ENCODE measurements around the gene MPND. TPM values are rescaled to one million over a fixed set of nuclear protein-coding genes. Genes with fewer than 3 reads are reported as not detected.

Gene MPND, protein sequence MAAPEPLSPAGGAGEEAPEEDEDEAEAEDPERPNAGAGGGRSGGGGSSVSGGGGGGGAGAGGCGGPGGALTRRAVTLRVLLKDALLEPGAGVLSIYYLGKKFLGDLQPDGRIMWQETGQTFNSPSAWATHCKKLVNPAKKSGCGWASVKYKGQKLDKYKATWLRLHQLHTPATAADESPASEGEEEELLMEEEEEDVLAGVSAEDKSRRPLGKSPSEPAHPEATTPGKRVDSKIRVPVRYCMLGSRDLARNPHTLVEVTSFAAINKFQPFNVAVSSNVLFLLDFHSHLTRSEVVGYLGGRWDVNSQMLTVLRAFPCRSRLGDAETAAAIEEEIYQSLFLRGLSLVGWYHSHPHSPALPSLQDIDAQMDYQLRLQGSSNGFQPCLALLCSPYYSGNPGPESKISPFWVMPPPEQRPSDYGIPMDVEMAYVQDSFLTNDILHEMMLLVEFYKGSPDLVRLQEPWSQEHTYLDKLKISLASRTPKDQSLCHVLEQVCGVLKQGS
- total RNA-seq = 3.8 and 4.5 TPM in 2 replicates

GRCh38 chr19:4343370-4344307 lies at the start of gene MPND:
TSS of gene MPND (plus strand) at chr19:4343562. CDS start at chr19:4343594, 32 bp downstream.

DNA sequence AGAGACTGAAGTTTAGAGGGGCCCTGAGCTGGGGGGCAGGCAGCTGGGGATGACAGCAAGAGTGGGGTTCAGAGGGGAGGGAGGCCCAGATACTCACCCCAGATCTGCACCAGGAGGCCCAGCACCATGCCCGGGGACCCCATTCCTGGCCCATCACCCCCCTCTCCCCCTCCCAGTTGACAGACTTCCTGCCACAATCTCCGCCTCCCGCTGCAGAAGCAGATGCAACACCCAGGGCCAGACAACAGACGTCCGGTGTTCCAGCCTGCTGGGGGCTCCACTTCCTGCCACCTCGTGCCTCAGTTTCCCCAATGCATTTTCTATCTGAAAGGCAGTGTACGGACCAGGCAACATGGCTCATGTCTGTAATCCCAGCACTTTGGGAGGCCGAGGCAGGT lies 41.1 kb upstream of the MPND start, which contains the start of gene TMIGD2:
TMIGD2 (minus strand) TSS at position 147 of the 398 bp plus-strand sequence; CDS start at position 143, 4 bp downstream.

DNA sequence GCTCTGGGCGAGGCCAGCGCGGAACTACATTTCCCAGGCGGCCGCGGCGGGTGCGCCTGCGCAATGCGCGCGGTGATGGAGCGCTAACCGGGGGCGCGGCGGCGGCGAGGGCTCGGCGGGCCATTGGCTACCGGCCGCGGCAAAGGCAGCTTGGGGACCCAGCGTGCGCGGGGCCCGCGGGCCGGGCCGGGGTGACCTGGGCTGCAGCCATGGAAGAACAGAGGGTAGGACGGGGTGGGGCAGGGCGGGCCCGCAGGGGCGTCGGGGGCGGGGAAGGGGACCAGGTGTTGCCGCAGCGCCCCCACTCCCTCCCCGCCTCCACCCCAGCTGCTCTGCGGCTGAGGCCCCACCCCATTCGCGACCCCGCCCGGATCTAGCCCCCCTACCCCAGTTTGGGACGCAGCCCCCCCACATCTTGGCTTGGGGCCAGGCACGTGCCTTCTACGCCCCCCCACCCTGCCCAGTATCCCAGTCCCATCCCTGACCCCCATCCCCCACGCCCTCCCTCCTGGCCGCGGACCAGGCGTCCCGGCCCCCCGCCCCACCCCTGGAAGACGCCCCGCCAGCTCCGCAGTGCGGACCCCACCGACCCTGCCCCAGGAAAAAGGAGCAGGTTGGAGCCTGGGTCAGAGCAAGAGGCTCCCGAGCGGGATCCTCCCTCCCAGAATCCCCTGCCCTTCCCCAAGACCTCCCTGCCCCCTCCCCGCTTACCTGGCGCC lies 38.7 kb upstream of the MPND start, which contains the start of gene FSD1:
FSD1 (plus strand) TSS at position 61 of the 719 bp plus-strand sequence; CDS start at position 210, 149 bp downstream.

GRCh38 chr19:4338441-4339355 lies 4.7 kb upstream of the MPND start, which contains the start of gene STAP2:
TSS of gene STAP2 (minus strand) at chr19:4338827. CDS start at chr19:4338753, 74 bp downstream.

DNA sequence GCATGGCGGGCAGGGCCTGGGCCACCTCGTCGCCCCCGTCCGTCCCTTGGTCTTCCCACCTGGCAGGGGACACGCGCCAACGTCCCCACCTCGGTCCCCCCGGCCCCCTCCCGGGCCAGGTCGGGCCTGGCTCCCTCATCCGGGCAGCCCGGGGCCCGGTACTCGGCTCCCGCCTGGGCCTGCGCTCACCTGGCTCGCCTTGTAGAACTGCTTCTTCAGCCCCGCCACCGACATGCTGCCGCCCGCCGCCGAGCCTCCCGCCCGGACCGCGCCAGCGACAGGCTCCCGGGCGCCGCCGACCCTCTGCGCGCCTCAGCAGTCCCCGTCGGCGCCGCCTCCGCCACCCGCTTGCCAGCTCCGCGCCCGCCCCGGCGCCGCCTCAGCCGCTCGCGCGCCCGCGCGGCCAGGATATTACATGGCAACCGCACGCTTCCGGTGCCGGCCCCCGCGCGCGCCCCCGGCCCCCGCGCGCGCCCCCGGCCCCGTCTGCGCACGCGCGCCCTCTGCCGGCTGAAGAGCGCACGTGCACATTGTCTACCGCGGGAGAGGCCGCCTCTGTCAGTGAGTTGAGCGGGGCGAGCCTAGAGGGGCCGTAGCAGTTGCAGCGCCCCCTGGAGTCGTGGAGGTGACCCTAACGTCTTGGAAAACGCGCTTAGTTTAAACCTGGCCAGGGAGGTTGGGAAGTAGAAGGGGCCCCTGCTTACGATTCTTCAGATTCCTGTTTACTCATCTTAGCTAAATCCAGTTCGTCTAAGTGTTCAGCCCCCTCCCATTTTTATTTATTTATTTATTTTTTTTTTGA lies 57.0 kb downstream of the MPND start, which contains the start of gene SH3GL1:
SH3GL1 (minus strand) TSS at position 413 of the 802 bp plus-strand sequence; CDS start at position 234, 179 bp downstream.

DNA sequence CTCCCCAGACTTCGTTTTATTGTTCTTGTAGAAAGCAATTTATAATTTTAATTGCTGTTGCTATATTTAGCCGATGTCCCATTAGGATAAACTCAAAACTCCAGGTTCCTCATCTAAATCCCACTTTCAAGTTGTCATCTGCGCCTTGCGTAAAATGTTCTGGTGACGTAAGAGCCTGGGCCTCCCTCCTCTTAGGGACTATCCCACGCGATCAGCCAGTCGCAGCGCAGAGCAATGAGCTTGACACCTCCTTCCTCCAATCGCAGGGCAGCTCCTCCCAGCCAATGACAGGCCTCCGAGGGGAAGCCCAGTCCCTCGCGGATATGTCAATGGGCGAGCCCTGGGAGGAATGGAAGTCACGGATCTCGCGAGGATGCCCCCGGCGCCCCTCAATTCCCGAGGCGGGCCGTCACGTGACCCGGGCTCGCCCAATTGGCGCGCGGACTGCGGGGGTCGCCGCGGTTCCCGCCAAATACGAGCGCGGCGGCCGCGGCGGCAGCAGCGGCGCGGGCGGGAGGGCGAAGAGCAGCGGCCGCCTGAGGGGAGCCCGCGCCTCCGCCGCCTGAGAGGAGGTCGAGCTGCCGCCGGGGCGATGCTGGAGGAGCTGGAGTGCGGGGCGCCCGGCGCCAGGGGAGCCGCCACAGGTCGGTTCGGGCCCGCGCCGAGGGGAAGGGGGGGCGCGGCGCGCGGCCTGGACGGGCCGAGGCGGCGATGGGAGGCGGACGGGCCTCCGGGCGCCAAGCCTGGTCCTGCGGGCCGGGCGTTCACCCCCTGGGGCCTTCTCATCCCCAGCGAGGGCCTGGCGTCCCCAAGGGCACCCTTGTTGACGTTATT lies 59.0 kb downstream of the MPND start, which contains the start of gene CHAF1A:
CHAF1A (plus strand) TSS at position 470 of the 834 bp plus-strand sequence; CDS start at position 593, 123 bp downstream.

Other genes with a start within 250 kb of the MPND start
- 98.9 and 112 TPM in 2 replicates for gene MAP2K2, start 219.4 kb upstream of the MPND start, total RNA-seq
- gene CREB3L3, start 189.9 kb upstream of the MPND start, total RNA-seq = not detected in 2 replicates
- gene SIRT6, start 161.0 kb upstream of the MPND start, total RNA-seq = 9.0 and 16.3 TPM in 2 replicates
- gene ANKRD24, start 160.9 kb upstream of the MPND start, total RNA-seq = 1.2 and 2.3 TPM in 2 replicates
- 0.19 and 0.28 TPM in 2 replicates for gene EBI3, start 114.0 kb upstream of the MPND start, total RNA-seq
- 9.0 and 16.1 TPM in 2 replicates for gene YJU2, start 96.5 kb upstream of the MPND start, total RNA-seq
- gene SHD, start 64.3 kb upstream of the MPND start, total RNA-seq = not detected in 2 replicates
- gene TMIGD2, start 41.2 kb upstream of the MPND start, total RNA-seq = not detected in 2 replicates
- gene FSD1, start 39.0 kb upstream of the MPND start, total RNA-seq = 4.5 and 12.8 TPM in 2 replicates
- gene STAP2, start 4.7 kb upstream of the MPND start, total RNA-seq = 2.3 and 5.6 TPM in 2 replicates
- 25.7 and 56.7 TPM in 2 replicates for gene SH3GL1, start 57.0 kb downstream of the MPND start, total RNA-seq
- gene CHAF1A, start 59.1 kb downstream of the MPND start, total RNA-seq = 3.9 and 33.7 TPM in 2 replicates
- gene UBXN6, start 114.2 kb downstream of the MPND start, total RNA-seq = 78.4 and 90.2 TPM in 2 replicates
- gene HDGFL2, start 128.7 kb downstream of the MPND start, total RNA-seq = 38.6 and 69.4 TPM in 2 replicates
- 0.28 TPM in 1 of 2 replicates, not detected in the other for gene PLIN4, start 174.9 kb downstream of the MPND start, total RNA-seq
- gene PLIN5, start 191.7 kb downstream of the MPND start, total RNA-seq = not detected in 2 replicates
- not detected in 2 replicates for gene LRG1, start 196.5 kb downstream of the MPND start, total RNA-seq
- gene SEMA6B, start 216.1 kb downstream of the MPND start, total RNA-seq = 0.56 and 0.58 TPM in 2 replicates

All from regular cardiac myocyte (primary cell).